Stimulated activated CD4-positive, alpha-beta T cell treated with anti-CD3 and anti-CD28 coated beads, Interleukin-4, amount 100 ng/mL, for 1 hour (primary cell): ENCODE data around the gene EME1.
A peak's percentile ranks its signal among the peaks of the same experiment; 100 is the strongest.

Experiments
- DNase-seq: peaks from one replicate; pipeline ENCODE4 v3.0.0-alpha.2; 2020

Gene EME1

DNA sequence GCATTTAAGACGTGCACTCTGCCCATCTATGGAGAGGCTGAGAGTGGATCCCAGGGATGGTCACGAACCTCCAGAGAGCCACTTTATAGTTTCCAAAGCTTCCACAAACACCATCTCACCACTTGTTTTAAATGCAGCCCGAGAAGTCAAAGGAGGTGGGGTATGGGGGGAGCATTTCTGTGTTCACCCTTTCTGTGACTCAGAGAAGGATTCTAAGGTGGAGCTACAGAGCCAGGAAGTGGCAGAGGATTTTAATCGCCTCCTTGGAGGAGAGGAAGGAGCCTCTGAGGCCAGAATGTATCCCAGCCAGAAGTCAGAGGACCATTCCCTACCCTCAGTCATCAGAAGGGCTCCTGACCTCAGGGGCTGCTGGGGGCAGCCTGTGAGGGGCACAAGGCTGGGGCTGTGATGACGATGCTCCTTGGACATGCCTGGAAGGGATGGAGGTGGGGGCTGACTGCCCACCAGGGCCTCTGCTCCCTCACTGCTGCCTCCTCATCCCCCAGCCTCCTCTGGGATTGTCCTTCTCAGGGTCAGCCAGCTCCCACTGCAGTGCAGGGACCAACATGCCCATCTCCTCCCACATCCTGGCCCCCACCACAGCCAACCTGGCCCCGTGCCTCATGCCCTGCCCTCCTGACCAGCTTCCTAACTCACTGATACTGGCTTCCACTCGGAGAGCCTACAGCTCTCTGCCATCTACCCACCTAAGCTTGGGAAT, 24.3 kb upstream of the EME1 start:
- no peak for DNase-seq

DNA sequence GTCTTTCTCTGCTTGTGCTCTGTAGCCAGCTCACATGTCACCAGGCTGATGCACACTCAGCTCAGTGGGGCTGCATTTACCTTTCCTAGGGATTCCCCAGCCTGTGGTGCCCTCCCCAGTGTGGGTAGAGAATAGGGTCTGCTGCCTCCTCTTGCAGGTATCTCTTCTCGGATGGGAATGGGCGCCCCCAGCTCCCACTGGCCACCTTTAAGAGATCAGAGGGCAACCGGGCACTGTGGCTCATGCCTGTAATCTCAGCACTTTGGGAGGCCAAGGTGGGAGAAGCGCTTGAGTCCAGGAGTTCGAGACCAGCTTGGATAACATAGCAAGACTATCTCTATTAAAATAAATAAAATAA, 23.8 kb upstream of the EME1 start:
- no peak for DNase-seq

DNA sequence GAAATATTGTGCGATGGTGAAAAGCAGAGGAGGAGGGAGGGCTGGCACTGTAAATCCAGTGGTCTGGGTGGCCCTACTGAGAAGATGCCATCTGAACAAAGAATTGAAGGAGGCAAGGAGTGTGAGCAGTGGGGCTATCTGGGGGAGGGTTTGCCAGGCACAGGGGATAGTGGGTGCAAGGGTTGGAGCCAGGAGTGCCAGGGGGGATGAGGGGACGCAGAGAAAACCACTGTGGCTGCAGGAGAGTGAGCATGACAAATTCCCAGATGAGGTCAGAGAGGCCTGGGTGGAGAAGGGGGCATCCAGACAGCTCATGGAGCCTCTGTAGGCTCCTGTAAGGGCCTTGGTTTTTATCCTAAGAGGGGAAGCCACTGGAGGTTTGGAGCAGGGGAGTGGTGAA, 22.3 kb upstream of the EME1 start:
- DNase-seq = no peak

DNA sequence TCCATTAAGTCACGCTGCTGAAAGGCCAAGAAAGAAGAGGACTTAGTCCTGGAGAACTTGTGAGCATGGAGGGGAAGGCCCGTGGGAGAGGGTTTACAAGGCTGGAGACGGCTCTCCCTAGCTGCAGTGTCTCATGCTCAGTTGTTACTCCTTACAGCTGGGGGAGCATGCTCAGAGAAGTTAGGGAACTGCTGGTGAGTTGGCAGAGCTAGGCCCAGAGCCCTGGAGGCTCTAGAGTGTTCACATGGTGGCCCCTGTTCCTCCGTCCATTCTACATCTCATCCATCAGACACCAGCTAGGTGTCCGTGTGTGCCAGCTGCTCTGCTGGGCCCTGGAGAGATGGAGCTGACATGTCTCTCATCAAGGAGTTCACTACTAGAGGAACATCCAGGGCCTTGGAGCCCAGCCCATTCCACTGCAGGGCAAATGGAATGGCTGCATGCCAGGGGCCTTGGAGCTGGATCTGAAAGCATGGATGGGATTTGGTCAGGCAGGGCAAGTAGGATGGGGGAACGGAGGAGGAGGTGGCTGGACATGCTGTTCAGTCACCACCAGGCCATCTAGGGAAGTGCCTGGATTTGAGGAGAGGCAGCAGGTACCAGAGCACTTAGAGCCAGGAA, 20.8 kb upstream of the EME1 start:
- DNase-seq = no peak

DNA sequence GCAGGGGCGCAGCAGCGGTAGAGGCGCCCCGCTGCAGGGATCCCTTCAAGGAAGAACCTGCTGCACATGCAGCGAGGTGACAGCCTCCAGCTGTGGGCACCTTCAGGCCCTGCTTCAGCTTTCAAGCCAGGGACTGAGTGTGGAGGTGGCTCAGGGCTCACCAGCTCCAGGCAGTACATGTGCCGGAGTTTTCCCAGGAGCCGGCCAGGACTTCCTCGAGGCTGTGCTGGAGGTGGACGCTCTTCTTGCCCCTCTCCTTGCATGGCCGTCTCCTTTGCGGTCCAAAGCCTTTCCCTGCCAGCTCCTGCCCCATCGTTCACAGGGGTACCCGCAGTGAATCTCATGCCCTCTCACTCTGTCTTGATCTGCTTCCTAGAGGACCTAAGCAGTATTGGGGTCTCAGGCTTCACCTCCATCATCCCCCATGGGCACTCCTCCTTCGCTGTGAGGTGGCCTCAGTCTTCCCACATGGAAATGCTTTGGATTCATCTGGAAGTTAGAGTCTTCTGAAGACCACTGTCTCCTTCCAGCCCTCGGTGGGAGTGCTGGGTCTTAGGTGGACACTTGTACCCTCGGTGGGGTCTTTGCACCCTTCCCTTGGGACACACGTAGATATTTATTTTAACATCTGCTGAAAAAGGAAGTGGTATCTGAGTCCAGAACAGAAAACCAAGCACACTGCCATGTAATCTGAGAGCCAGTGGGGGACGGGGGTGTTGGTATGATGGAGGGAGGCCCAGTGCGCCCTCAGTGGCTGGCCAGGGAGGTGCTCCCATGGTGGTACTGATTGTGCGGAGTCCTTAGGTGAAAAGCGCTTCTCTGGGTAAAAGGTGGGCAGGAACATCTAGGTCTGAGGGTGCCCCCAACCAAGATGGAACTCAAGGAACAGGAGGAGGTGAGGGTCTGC, 20.1 kb upstream of the EME1 start:
- no peak for DNase-seq

DNA sequence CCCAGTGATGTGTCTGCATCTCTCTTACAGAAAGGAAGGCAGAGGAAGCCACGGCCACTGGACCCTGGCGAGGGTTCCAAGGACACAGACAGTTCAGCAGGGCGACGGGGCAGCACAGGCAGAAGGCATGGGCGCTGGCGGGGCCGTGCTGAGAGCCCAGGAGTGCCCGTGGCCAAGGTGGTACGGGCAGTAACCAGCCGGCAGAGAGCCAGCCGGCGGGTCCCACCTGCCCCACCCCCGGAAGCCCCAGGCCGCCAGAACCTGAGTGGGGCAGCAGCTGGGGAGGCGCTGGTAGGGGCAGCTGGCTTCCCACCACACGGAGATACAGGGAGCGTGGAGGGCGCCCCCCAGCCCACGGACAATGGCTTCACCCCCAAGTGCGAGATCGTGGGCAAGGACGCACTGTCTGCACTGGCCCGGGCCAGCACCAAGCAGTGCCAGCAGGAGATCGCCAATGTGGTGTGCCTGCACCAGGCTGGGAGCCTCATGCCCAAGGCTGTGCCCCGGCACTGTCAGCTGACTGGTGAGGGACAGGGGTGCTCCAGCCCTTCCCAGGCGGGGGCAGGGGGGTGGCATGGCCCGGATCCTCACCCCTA, 19.3 kb upstream of the EME1 start:
- DNase-seq = no peak

DNA sequence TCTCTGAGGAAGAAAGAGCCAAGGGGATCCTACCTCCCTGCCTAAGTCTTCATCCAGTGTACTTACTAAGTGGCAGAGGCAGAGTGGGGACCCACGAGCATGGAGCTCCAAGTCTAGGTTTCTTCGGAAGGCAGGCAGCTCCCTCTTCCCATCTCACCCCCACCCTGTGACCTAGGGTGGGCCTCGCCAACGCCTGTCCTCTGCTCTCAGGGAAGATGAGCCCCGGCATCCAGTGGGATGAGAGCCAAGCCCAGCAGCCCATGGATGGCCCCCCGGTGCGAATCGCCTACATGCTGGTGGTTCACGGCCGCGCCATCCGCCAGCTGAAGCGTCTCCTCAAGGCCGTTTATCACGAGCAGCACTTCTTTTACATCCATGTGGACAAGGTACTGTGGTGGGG, 18.8 kb upstream of the EME1 start:
- no peak for DNase-seq

DNA sequence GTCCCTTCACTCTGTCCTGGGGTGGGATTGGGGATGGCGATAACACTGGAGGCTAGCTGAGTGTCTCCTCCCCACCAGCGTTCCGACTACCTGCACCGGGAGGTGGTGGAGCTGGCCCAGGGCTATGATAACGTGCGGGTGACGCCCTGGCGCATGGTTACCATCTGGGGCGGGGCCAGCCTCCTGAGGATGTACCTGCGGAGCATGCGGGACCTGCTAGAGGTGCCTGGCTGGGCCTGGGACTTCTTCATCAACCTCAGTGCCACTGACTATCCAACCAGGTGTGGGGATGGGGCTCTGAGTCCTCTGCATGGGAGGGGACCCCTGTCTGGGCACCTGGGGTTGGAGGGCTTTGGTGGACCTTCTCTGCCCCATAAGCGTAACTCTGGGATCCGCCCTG, 18.3 kb upstream of the EME1 start:
- no peak for DNase-seq

DNA sequence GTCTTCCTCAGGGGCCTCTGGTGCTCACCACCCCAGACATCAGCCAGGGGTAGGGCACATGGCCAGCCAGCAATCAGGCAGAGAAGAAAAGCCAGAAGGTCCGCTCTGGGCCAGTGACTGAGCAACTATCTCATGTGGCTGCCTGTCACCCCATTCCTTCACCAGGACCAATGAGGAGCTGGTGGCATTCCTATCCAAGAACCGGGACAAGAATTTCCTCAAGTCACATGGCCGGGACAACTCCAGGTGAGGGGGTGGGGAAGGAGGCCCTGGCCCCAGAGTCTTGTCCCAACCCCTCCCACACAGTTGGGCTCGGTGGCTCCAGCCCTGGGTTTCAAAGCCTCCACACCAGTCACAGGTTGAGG, 17.7 kb upstream of the EME1 start:
- DNase-seq = no peak

DNA sequence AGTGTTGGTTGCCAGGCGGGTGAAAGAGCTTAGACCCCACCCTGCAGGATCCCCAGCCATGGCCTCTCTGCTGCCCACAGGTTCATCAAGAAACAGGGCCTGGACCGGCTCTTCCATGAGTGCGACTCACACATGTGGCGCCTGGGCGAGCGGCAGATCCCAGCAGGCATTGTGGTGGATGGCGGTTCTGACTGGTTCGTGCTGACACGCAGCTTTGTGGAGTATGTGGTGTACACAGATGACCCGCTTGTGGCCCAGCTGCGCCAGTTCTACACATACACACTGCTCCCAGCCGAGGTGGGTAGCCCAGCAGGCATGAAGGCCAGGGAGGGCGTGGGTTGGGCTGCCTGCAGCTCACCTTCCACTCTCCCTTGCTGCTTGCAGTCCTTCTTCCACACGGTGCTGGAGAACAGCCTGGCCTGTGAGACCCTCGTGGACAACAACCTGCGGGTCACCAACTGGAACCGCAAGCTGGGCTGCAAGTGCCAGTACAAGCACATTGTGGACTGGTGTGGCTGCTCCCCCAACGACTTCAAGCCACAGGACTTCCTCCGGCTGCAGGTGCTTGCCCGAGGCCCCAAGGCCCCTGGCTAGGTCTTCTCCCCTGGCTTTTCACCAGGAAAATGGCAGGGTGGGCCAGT, 17.2 kb upstream of the EME1 start:
- DNase-seq = no peak

DNA sequence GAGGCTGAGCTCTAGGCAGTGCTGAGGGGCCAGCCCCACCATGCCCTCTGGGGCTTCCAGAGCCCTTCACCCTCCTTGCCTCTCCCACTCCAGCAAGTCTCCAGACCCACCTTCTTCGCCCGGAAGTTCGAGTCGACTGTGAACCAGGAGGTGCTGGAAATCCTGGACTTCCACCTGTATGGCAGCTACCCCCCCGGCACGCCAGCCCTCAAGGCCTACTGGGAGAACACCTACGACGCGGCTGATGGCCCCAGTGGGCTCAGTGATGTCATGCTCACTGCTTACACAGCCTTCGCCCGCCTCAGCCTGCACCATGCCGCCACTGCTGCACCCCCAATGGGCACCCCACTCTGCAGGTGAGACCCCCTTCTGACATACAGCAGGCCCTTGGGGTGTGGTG, 16.6 kb upstream of the EME1 start:
- DNase-seq = no peak

DNA sequence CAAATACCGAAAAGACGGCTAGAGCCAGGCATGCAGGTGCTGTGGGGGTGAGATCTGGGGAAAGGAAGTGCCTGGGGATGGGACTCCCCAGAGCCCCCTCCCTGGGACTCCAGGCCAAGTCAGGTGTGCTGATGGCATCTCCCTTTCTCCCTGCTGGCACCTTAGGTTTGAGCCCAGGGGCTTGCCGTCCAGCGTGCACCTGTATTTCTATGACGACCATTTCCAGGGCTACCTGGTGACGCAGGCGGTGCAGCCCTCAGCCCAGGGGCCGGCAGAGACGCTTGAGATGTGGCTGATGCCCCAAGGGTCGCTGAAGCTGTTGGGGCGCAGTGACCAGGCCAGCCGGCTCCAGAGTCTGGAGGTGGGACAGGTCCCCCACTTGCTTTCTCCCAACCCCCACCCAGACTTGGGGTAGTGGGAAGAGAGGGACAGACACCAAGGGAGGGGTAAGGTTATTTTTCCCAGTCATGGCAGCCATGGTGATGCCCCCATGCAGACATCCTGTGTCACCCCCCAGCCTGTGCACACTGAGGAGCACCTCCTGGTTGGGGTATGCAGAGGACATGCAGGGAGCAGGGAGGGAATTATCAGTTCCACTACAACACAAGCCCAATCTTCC, 16.0 kb upstream of the EME1 start:
- DNase-seq = no peak

DNA sequence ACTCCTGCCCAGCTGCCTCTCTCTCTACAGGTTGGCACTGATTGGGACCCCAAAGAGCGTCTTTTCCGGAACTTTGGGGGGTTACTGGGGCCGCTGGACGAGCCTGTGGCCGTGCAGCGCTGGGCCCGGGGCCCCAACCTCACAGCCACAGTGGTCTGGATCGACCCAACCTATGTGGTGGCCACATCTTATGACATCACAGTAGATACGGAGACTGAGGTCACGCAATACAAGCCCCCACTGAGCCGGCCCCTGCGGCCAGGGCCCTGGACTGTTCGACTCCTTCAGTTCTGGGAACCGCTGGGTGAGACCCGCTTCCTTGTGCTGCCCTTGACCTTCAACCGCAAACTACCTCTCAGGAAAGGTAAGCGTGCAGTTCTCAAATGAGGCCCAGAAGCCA, 14.9 kb upstream of the EME1 start:
- no peak for DNase-seq

DNA sequence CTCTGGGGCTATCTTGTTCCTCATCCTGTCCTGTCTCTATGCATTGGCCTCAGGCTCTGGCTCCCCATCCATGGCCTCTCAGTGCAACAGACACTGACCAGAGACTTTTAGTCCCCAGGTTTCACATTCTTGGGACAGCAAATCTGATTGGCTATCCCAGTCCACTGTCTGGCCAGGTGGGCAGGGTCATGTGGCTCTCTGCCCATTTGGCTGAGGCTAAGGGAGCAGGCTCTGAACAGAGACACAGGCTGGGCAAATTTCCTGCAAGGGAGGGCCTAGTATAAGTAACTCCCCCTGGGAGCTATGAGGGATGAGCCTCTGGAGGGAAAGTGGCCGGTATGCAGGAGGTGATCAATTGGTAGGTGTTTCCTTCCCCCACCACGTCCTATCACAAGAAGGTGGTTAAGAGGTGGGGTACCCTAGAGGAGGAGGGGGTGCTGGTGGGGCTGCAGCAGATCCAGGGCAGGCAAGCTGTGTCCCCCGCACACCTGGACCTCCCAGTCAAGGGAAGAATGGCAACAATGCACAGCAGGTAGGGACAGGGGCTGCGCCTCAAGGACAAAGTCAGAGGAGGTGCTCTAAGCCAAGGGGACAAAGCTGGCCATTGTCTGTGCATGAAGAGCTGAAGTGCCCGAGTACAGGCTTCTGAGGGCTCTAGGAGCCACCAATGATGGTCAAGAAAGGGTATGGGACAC, 13.9 kb upstream of the EME1 start:
- DNase-seq = no peak

DNA sequence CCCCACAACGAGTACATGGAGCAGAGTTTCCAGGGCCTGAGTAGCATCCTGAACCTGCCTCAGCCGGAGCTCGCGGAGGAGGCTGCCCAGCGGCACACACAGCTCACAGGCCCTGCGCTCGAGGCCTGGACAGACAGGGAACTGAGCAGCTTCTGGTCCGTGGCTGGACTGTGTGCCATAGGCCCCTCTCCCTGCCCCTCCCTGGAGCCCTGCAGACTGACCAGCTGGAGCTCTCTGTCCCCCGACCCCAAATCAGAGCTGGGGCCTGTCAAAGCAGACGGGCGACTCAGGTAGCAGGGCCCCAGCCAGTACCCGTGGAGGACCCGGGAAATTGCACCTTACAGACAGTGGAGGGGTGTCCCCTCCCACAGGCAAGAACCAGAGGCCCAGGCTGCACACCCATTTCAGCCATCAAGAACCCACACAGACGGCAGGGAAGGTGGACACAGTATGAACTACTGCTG, 13.0 kb upstream of the EME1 start:
- DNase-seq = no peak

DNA sequence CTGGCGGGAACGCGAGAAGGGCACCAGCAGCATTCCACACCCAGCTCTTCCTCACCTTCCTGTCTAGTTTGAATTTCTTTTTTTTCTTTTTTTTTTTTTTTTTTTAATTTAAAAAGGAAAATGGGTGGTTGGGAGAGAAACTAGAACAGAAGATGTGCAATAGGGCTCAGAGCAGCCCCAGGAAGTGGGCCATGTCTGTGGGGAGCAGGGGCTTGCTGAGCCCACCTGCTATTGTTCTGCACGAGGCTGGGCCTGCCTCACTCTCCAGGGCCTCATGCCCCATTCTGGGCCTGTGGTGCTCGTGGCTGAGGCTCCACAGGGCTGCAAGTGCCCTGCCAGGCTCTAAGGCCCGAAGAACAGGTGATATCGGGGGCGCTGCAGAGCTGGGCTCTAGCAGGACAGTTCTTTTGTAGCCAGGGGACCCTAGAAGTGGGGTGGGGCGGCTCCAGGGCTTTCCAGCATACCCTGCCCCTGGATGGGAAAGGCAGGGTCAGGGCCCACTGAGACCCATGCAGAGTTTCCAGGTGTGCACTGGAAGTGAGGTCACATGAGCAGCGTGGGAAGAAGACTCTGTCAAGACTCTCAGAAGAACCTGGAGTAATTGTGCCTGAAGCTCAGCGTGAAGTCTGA, 12.4 kb upstream of the EME1 start:
- no peak for DNase-seq

DNA sequence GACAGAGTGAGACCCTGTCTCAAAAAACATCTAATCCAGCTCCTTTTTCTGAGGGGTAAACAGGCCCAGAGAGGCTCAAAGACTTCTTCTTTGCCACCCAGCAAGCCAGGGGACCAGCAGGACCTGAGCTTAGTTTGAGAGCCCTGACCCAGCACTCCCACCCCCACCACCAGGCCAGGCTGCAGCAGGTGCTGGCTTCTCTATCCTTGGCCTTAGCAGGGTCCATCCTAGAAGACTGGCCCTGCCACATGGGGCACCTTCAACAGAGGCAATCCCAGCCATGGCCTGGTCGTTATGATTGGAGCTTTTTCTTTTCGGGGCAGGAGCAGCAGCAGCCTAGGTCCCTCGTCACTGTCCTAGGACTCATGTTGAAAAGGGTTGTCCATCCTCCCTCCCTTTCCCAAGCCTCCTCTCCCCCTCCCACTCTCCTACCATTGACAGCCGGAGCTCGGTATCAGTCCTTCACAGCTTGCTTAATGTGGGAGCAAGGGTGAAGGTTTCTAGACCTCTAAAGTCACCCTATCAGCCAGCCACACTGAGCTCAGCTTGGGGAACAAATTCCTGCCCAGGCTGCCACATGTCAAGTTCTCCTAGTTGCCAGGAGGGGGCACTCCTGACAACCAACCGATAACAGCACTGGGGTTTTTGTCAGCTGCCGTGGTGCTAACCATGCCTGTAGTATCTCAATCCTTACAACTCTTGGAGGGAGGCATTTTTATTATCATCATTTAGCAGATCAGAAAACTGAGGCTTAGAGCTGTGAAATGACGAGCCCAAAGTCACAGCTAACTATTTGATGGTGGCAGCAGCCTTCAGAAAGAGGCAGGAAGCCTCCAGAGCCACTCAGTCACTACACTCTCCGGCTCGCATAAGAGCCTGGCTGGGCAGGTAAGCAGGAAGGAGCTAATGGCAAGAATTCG, 11.2 kb upstream of the EME1 start:
- DNase-seq = peak; percentile 51

DNA sequence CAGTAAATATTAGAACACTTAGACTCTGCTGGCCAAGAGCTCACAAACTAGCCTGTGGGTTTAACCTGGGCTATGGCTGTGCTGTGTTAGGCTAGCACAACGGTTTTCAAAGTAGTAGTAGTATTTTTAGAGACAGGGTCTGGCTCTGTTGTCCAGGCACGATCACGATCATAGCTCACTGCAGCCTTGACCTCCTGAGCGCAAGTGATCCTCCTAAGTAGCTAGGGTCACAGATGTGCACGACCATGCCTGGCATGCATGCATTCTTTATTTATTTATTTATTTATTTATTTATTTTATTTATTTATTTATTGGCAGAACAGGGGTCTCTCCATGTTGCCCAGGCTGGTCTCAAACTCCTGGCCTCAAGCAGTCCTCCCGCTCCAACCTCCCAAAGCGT, 10.4 kb upstream of the EME1 start:
- DNase-seq = no peak

DNA sequence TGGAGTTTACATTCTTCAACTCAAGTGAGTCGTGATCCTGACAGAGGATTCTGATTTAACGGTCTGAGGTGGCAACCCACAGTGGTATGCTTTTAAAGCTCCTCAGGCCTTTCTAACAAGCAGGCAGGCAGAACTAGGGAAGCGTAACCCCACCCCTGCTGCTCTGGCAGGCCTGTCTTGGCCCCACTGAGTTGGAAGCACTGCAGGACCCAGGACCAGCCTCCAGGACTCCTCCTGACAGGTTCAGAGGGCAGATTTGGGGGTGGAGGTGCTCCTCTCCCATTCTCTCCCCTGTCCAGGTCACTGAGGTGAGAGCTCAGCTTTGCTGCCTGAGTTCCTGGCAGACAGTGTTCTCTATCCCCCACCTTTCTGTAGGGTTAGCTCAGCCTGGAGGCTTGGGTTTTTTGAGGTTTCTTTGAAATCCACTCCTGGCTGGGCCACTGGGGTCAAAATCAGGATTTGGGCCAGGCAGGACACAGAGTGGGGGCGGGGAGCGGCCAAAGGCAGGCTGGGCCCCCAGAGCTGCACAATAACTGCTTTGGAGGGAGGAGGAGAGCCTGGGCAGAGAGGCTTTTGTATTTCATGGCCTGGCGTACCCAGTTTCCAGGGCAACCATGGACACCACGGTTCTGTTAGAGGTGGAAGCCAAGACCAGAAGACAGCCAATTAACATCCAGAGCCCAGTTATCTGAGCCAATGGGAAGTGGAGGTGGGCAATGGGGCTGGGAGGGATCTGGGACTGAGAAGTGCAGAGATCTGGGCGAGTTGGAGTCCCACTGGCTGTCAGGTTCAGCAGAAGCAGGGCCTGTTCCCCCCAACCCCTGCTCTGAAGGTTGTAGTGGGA, 9.6 kb upstream of the EME1 start:
- no peak for DNase-seq
